ENCODE measurements around the gene ENDOU.

DNA sequence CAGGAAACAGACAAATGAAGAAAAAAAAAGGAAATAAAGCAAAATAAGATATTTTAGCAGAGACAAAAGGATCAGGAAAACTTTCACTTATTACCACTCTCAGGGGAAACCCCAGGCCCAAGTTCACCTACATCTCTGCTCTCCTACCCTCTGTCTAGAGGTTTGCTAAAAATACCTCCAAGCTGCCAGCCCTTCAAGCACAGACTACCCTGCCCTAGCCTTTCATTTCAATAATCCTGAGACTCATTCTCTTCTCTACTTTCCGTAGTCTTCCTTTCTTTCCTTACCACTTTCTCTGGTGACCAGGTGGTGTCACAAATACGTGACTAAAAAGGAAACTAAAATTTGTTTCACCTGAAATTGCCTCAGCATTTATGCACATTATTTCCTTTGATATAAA lies 53.2 kb downstream of the ENDOU start:
- TF ChIP-seq, protein P1, sequence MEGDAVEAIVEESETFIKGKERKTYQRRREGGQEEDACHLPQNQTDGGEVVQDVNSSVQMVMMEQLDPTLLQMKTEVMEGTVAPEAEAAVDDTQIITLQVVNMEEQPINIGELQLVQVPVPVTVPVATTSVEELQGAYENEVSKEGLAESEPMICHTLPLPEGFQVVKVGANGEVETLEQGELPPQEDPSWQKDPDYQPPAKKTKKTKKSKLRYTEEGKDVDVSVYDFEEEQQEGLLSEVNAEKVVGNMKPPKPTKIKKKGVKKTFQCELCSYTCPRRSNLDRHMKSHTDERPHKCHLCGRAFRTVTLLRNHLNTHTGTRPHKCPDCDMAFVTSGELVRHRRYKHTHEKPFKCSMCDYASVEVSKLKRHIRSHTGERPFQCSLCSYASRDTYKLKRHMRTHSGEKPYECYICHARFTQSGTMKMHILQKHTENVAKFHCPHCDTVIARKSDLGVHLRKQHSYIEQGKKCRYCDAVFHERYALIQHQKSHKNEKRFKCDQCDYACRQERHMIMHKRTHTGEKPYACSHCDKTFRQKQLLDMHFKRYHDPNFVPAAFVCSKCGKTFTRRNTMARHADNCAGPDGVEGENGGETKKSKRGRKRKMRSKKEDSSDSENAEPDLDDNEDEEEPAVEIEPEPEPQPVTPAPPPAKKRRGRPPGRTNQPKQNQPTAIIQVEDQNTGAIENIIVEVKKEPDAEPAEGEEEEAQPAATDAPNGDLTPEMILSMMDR (IDR thresholded peaks at IDR 0.05) = no peak
- no peak for TF ChIP-seq POLR2A (IDR thresholded peaks at IDR 0.05)

All from ovary (tissue), 3 donors.